SH-SY5Y (cell line): ENCODE data around the gene ANO4.

ENCODE experiments used
- GATA2 ChIP-seq: IDR thresholded peaks from 2 replicates; pipeline ENCODE4 v1.6.1; 2011; ENCODE audit warnings: mild to moderate bottlenecking, low read depth, low read length
- GATA3 ChIP-seq: IDR thresholded peaks from 2 replicates; pipeline ENCODE4 v1.6.1; 2011; ENCODE audit warnings: low read depth, mild to moderate bottlenecking, low read length, moderate library complexity

DNA sequence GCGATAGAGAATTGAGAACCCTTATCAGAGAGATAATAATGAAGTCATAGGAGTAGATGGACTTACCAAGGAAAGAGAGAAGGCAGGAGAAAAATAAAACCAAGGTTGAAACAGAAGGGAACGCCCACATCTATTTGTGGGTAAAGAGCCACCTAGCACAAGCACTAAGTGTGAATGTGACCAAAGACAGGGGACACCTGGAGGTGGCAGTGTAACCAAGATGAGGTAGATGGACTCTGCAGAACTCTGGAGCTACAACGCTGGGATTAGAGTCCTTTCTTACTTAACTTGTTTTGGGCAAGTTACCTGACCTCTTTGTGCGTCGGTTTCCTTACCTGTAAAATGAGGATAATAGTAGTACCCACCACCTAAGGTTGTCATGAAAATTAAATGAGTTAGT is 313.6 kb downstream of the ANO4 start:
- TF ChIP-seq GATA3 = no peak
- TF ChIP-seq GATA2 = no peak
